GM06990 (cell line): Measurements from ENCODE around the gene BFSP1.

ENCODE experiments used
- DNase-seq: peaks from one replicate; pipeline ENCODE4 v3.0.0-alpha.2; 2011; ENCODE audit not compliant: insufficient read length; ENCODE audit errors: extremely low read depth
- H3K27me3 ChIP-seq: replicated peaks from 2 replicates; pipeline ENCODE4 v1.6.0; 2011; ENCODE audit warnings: low read length; ENCODE audit not compliant: control insufficient read depth, insufficient read depth
- H3K36me3 ChIP-seq: 2 replicates; pipeline ENCODE4 v1.5.1; 2011; ENCODE audit warnings: low read length; ENCODE audit not compliant: control insufficient read depth, insufficient read depth
- H3K4me3 ChIP-seq: replicated peaks from 2 replicates; pipeline ENCODE4 v1.5.1; 2011; ENCODE audit warnings: low read depth, mild to moderate bottlenecking, control low read depth, low read length
- CTCF ChIP-seq: IDR thresholded peaks from 2 replicates; pipeline ENCODE4 v1.5.1; 2011; ENCODE audit warnings: low read length, control low read depth, mild to moderate bottlenecking, inconsistent platforms; ENCODE audit not compliant: insufficient read depth, poor library complexity, severe bottlenecking

Gene BFSP1

GRCh38 chr20:17568045-17568788 is 37.0 kb upstream of the BFSP1 start:
- no peak for DNase-seq
- Histone ChIP-seq H3K4me3 (no peak overlapping the region), H3K36me3 (no peaks in the 10 kb centered on the region), H3K27me3 (no peaks in the 10 kb centered on the region)
- no peak for TF ChIP-seq CTCF

DNA sequence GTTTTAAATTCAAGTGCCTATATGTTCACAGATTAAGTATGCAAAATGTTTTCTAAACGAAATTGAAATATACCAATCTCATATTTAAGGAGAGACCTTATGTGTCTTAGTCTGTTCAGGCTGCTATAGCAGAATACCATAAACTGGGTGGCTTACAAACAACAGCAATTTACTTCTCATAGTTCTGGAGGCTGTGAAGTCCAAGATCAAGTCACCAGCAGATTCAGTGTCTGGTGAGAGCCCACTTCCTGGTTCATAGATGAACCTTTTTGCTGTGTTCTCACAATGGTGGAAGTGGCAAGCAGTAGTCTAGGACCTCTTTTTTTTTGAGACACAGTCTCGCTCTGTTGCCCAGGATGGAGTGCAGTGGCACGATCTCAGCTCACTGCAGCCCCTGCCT is 35.2 kb upstream of the BFSP1 start:
- Histone ChIP-seq H3K36me3 (no peaks in the 10 kb centered on the region), H3K27me3 (no peaks in the 10 kb centered on the region), H3K4me3 (no peak overlapping the region)
- DNase-seq, result no peak
- no peak for TF ChIP-seq CTCF

- Histone ChIP-seq H3K36me3 (no peaks in the 10 kb centered on the region), H3K27me3 (no peaks in the 10 kb centered on the region), H3K4me3 (no peak overlapping the region)
- TF ChIP-seq CTCF, result no peak
- no peak for DNase-seq
Observed at GRCh38 chr20:17565169-17565845, 34.1 kb upstream of the BFSP1 start.

DNA sequence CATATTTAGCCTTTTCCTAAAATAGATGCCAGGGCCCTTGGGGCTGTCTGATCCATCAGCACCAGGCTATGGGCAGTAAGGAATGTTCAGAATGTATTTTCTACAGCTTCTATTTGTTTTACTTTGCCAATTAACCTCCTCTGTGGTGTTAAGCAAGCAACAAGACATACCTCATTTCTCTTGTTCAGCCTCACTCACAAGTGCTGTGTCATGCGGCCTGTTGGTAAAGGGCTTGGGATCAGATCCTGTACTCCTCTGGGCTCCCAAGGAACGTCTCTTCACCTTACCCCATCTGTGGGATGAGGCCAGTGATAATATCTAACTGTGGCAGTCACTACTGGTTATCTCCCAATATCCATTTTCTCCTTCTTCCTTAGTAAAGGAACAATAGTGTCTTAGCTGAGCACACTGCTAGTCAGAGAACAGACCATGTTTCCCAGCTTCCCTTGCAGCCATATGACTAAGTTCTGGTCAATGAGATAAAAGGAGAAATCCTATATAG is 31.7 kb upstream of the BFSP1 start:
- H3K27me3 ChIP-seq, result no peaks in the 10 kb centered on the region
- no peak for TF ChIP-seq CTCF
- no peaks in the 10 kb centered on the region for H3K36me3 ChIP-seq
- H3K4me3 ChIP-seq, result no peak overlapping the region
- no peak for DNase-seq

DNA sequence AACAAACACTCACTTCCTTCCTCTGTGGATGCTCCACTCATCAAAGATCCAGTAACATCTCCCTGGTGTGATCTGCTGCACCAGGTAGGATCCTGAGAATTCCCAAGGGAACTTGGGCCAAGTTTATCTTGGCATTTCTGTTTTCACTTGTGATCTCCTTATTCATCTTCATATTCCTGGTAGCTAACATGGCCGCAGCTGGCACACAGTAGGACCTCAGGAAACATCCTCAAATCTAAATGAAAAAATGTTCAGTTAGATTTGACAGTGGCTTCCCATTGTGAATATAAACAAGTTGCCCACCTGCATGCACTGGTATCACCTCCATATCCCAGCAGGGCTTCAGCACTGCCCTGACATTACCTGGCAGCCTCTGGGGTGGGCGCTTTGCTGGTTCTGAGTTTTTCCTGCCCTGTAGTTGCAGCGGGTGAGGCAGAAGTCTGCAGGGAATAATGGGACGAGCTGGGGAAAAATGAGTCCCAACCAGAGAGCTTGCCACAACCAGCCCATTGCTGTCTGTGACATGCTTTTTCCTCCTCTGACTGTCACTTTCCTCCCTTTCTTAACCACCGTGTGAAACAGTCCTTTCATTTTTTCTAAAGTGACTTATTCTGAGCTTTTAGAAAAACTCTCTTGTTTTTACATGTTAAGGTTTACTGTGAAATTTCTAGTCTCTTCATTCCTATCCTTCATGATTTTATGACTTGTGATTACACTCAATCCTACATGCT is 29.3 kb upstream of the BFSP1 start:
- TF ChIP-seq CTCF, result no peak
- no peak overlapping the region for H3K4me3 ChIP-seq
- DNase-seq, result no peak
- no peaks in the 10 kb centered on the region for H3K27me3 ChIP-seq
- no peaks in the 10 kb centered on the region for H3K36me3 ChIP-seq
